HG03354 (cell line): Measurements from ENCODE around the gene RAB19.

Experiments
- ATAC-seq: cut with Tn5 transposase; IDR thresholded peaks from one replicate; pipeline ENCODE4 v1.9.1; 2021; ENCODE audit warnings: mild to moderate bottlenecking; ENCODE audit not compliant: unreplicated experiment, poor library complexity, severe bottlenecking

The RAB19 gene

GRCh38 chr7:140403878-140404564 is at the start of gene RAB19:
Gene RAB19, plus strand, starts transcription at chr7:140404058. Its CDS starts 3,589 bp downstream, at chr7:140407647.
- no peak for ATAC-seq

GRCh38 chr7:140358024-140358411 is 45.8 kb upstream of the RAB19 start:
- ATAC-seq, result no peak

- ATAC-seq, result peak; percentile 32
Measured at GRCh38 chr7:140358412-140359051, 45.3 kb upstream of the RAB19 start.

- no peak for ATAC-seq
Measured at GRCh38 chr7:140360697-140361229, 43.1 kb upstream of the RAB19 start.

- no peak for ATAC-seq
Measured at GRCh38 chr7:140364819-140365218, 39.0 kb upstream of the RAB19 start.

GRCh38 chr7:140367528-140367927 is 36.3 kb upstream of the RAB19 start:
- ATAC-seq, result no peak

GRCh38 chr7:140369294-140369693 is 34.6 kb upstream of the RAB19 start:
- no peak for ATAC-seq

GRCh38 chr7:140375323-140375722 is 28.5 kb upstream of the RAB19 start:
- ATAC-seq, result no peak

GRCh38 chr7:140375892-140376730 is 27.7 kb upstream of the RAB19 start:
- peak; percentile 49 for ATAC-seq

- ATAC-seq, result no peak
Measured at GRCh38 chr7:140383954-140384713, 19.7 kb upstream of the RAB19 start.

GRCh38 chr7:140384894-140385545 is 18.8 kb upstream of the RAB19 start:
- no peak for ATAC-seq

- ATAC-seq, result no peak
Measured at GRCh38 chr7:140389445-140389844, 14.4 kb upstream of the RAB19 start.

- peak; percentile 10 for ATAC-seq
Measured at GRCh38 chr7:140390034-140390433, 13.8 kb upstream of the RAB19 start.

GRCh38 chr7:140390466-140391190 is 13.2 kb upstream of the RAB19 start:
- ATAC-seq, result peak; percentile 67

GRCh38 chr7:140391634-140392033 is 12.2 kb upstream of the RAB19 start:
- ATAC-seq, result no peak

GRCh38 chr7:140393756-140394306 is 10.0 kb upstream of the RAB19 start:
- ATAC-seq, result no peak

- ATAC-seq, result peak; percentile 99
Measured at GRCh38 chr7:140397784-140398750, 5.8 kb upstream of the RAB19 start, which contains the start of gene SLC37A3. Gene SLC37A3, minus strand, starts transcription at chr7:140398530. Its CDS starts 16,004 bp downstream, at chr7:140382526.
